Esophagus (tissue), 2 donors: ENCODE measurements around the gene SYNGR3. TPM values are rescaled to one million over a fixed set of nuclear protein-coding genes. Genes with fewer than 3 reads are reported as not detected.

Experiments used
- H3K27ac ChIP-seq, 2 donors: one replicate each; pipeline ENCODE4 v1.5.1; 2013; ENCODE audit warnings: low read depth in 2 of 2, mild to moderate bottlenecking in 2 of 2, inconsistent platforms in 1 of 2, low read length in 1 of 2, moderate library complexity in 1 of 2
- H3K27me3 ChIP-seq, 2 donors: one replicate each; pipeline ENCODE4 v1.6.1; 2013; ENCODE audit warnings: low read length in 2 of 2, control low read depth in 1 of 2, mild to moderate bottlenecking in 1 of 2; ENCODE audit not compliant: insufficient read depth in 2 of 2, control insufficient read depth in 1 of 2
- H3K36me3 ChIP-seq, 2 donors: one replicate each; pipeline ENCODE4 v1.6.1; 2013; ENCODE audit warnings: low read length in 1 of 2; ENCODE audit not compliant: control insufficient read depth in 2 of 2, insufficient read depth in 2 of 2
- H3K4me1 ChIP-seq, 2 donors: one replicate each; pipeline ENCODE4 v1.6.1; 2013; ENCODE audit warnings: low read length in 1 of 2; ENCODE audit not compliant: control insufficient read depth in 2 of 2, insufficient read depth in 2 of 2
- H3K4me3 ChIP-seq, 2 donors: one replicate each; pipeline ENCODE4 v1.5.1; 2013; ENCODE audit warnings: low read length in 2 of 2, mild to moderate bottlenecking in 2 of 2, low read depth in 1 of 2, moderate library complexity in 1 of 2
- H3K9me3 ChIP-seq, 2 donors: one replicate each; pipeline ENCODE4 v1.6.1; 2013; ENCODE audit warnings: mild to moderate bottlenecking in 2 of 2, low read depth in 1 of 2, low read length in 1 of 2, moderate library complexity in 1 of 2; ENCODE audit not compliant: control insufficient read depth in 2 of 2, insufficient read depth in 1 of 2
- WGBS, 2 donors: extraction: QIAGEN DNeasy Blood & Tissue Kit; methylation state at CpG; one replicate each; pipeline ENCODE4 v1.1.7; 2013; 5-methylcytosine and 5-hydroxymethylcytosine counted together
- polyA plus RNA-seq, 2 donors: library from polyadenylated mRNA; stranded (reverse); fragments of 200-250 nt; gene quantifications; one replicate each; pipeline ENCODE4 v1.2.3, GENCODE V29; 2013
- donor health status: healthy with polysubstance abuse.
- donor health status: Bipolar disorder and iron deficiency.

The SYNGR3 gene
- polyA plus RNA-seq, 2 donors, result 0.06 to 0.36 TPM

DNA sequence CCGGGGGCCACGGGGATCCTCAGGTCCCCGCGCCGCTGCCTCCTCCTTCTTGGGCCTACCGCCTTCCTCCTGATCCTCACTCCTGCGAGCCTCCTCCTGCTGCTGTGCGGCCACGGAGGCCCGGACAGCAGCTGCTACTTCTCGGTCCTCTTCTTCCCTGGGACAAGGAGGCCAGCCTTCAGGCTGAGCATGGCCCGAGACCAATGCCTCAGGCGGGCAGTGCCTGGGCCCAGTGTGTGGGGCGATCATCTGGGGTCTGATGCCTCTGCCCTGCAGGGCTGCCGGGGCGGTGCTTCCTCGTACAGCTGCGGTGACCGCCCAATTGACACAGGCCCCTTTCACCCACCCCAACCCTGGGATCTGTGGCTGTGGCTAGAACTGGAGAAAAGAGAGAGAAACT lies 11.3 kb downstream of the SYNGR3 start:
- peaks cover 15 to 70% of the 10 kb centered on the region in 2 donors for H3K36me3 ChIP-seq
- WGBS, 2 donors, result 95 to 96% methylated on average over 19 of the region's 19 CpGs

GRCh38 chr16:2001456-2002355 lies 11.9 kb downstream of the SYNGR3 start:
- no peak overlapping the region for H3K27ac ChIP-seq
- no peak overlapping the region for H3K4me3 ChIP-seq
- H3K9me3 ChIP-seq, result no peaks in the 10 kb centered on the region
- H3K4me1 ChIP-seq, result peaks cover 5 to 27% of the 10 kb centered on the region in 2 donors
- 96 to 97% methylated on average over 52 to 53 of the region's 53 CpGs for WGBS, 2 donors
- peaks cover 15 to 74% of the 10 kb centered on the region in 2 donors for H3K36me3 ChIP-seq
- H3K27me3 ChIP-seq, result no peaks in the 10 kb centered on the region

More for the DNA sequence above, 11.3 kb downstream of the SYNGR3 start:
- H3K4me1 ChIP-seq, result peaks cover 5 to 25% of the 10 kb centered on the region in 2 donors
- no peaks in the 10 kb centered on the region for H3K9me3 ChIP-seq
- no peak overlapping the region for H3K4me3 ChIP-seq
- H3K27ac ChIP-seq, result no peak overlapping the region
- no peaks in the 10 kb centered on the region for H3K27me3 ChIP-seq

GRCh38 chr16:2002406-2003230 lies 12.8 kb downstream of the SYNGR3 start:
- H3K27ac ChIP-seq, result no peak overlapping the region
- peaks cover 12 to 35% of the 10 kb centered on the region in 2 donors for H3K4me1 ChIP-seq
- H3K27me3 ChIP-seq, result no peaks in the 10 kb centered on the region
- WGBS, 2 donors, result 92 to 93% methylated on average over 47 of the region's 47 CpGs
- H3K4me3 ChIP-seq, result no peak overlapping the region
- peaks cover 15 to 71% of the 10 kb centered on the region in 2 donors for H3K36me3 ChIP-seq
- no peaks in the 10 kb centered on the region for H3K9me3 ChIP-seq

- Histone ChIP-seq H3K27me3 (no peaks in the 10 kb centered on the region), H3K36me3 (peaks cover 15 to 67% of the 10 kb centered on the region in 2 donors), H3K9me3 (no peaks in the 10 kb centered on the region), H3K4me1 (peaks cover 16 to 42% of the 10 kb centered on the region in 2 donors), H3K4me3 (no peak overlapping the region), H3K27ac (no peak overlapping the region)
- WGBS, 2 donors, result 79 to 81% methylated on average over 8 of the region's 8 CpGs
These were observed 13.6 kb downstream of the SYNGR3 start for GRCh38 chr16:2003231-2003826.

- Histone ChIP-seq H3K27ac (peak overlapping the region in 1 of 2 donors; percentile 16), H3K4me3 (no peak overlapping the region), H3K9me3 (no peaks in the 10 kb centered on the region), H3K36me3 (peaks cover 15 to 61% of the 10 kb centered on the region in 2 donors), H3K4me1 (peaks cover 16 to 43% of the 10 kb centered on the region in 2 donors), H3K27me3 (no peaks in the 10 kb centered on the region)
- WGBS, 2 donors, result 32 to 37% methylated on average over 30 to 36 of the region's 36 CpGs
These were observed 14.3 kb downstream of the SYNGR3 start for GRCh38 chr16:2003827-2004641.

DNA sequence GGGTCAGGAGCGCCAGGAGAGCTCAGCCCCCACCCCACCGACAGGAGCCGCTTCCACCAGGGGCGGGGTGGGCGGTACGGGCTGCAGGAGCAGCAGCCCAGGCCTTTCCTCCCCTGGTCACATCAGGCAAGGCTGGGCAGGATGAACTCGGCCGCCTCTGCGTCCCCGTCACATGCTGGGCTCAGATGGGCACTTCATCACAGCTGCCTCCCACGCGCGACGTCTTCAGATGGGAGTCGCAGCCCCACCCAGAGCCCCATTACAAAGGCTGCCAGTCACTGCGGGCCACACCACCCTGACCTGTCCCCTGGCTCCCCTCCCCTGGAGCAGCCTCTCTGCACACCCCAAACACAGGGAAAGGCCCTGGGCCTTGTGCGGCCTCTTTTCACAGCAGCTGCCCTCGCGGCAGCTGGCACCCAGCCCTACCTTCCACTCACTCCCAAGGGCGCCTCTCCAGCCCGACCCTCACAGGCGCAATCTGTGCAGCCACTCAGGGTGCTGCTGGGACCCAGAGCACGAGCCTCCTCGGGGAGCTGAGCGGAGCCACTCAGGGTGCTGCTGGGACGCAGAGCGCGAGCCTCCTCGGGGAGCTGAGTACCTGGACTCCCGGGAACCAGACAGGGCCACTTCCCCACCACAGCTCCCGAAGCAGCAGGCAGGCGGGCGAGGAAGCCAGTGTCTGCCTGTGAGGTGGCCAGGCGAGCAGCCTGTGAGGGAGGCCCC lies 15.2 kb downstream of the SYNGR3 start:
- Histone ChIP-seq H3K27ac (no peak overlapping the region), H3K27me3 (no peaks in the 10 kb centered on the region), H3K4me3 (no peak overlapping the region), H3K4me1 (peaks cover 16 to 41% of the 10 kb centered on the region in 2 donors), H3K36me3 (peaks cover 12 to 52% of the 10 kb centered on the region in 2 donors), H3K9me3 (no peaks in the 10 kb centered on the region)
- WGBS, 2 donors, result 74 to 80% methylated on average over 34 of the region's 34 CpGs

DNA sequence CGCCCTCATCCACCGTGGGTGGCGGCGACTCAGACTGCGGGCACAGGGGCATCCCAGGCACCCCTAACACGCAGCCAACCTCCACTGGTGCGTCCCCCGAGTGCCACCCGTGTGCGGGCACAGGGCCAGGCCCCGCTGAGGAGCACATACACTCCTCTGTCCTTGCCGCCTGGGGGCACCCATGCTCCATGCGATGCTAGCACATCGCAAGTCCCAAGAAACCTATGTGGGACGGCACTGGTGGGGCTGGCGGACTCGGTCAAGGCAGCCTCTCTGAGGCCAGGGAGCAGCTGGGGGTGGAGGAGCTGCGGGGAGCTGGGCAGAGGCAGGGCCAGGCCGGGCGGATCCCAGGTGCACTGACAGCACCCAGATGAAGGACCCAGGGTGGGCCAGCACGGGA lies 15.9 kb downstream of the SYNGR3 start:
- Histone ChIP-seq H3K36me3 (peaks cover 7 to 46% of the 10 kb centered on the region in 2 donors), H3K27ac (no peak overlapping the region), H3K4me3 (no peak overlapping the region), H3K9me3 (no peaks in the 10 kb centered on the region), H3K4me1 (peaks cover 16 to 47% of the 10 kb centered on the region in 2 donors), H3K27me3 (no peaks in the 10 kb centered on the region)
- 70 to 75% methylated on average over 21 of the region's 21 CpGs for WGBS, 2 donors

GRCh38 chr16:2006317-2006716 lies 16.5 kb downstream of the SYNGR3 start:
- no peak overlapping the region for H3K4me3 ChIP-seq
- H3K36me3 ChIP-seq, result peaks cover 7 to 40% of the 10 kb centered on the region in 2 donors
- peaks cover 16 to 47% of the 10 kb centered on the region in 2 donors for H3K4me1 ChIP-seq
- H3K9me3 ChIP-seq, result no peaks in the 10 kb centered on the region
- no peak overlapping the region for H3K27ac ChIP-seq
- no peaks in the 10 kb centered on the region for H3K27me3 ChIP-seq
- 92 to 96% methylated on average over 8 of the region's 8 CpGs for WGBS, 2 donors
